ENCODE measurements around the gene INPP5A.
"Not testable (repeated sequence)": the region's sequence is repeated elsewhere in the genome, so short reads cannot be mapped to it uniquely, and the experiment has no call there.

INPP5A gene

DNA sequence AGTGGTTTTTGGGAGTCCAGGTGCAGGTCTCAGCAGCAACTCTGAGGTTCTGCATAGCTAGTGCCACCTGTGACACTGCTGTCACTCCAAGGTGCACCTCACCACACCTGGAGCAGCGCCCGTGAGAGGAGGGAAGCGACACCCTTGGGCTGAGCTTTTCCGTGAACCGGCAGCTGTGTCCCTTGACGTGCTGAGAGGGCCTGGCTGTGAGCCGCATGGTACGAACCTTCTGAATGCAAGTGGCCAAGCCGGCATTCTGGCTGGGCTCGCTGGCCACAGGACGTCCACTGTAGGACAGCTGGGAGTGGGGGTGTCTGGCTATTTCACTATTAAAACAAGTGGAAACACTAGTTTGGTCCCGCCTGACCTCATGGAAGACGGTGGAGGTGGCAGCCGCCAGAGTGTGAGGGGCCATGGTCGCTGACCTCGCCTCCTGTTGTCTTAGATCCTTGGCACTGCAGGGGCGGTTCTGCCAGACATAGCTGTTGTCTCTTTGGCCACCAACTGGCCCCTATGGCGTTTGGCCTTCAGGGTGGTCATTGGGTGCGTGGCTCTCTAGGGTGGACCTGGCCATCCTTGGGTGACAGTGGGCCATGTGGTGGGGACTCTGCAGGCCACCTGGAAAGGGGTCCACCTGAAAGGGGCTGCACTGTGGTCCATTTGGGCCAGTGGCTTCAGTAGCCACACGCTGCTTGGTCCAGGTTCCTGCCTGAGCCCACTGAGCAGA, 12.9 kb downstream of the INPP5A start:
- H3K4me3 ChIP-seq (ENCODE audit: low read length), result no peak overlapping the region; the same call in 1 of the 2 replicates
- TF ChIP-seq ZNF274 (IDR thresholded peaks at IDR 0.05; ENCODE audit: low read depth, low read length), result no peak

DNA sequence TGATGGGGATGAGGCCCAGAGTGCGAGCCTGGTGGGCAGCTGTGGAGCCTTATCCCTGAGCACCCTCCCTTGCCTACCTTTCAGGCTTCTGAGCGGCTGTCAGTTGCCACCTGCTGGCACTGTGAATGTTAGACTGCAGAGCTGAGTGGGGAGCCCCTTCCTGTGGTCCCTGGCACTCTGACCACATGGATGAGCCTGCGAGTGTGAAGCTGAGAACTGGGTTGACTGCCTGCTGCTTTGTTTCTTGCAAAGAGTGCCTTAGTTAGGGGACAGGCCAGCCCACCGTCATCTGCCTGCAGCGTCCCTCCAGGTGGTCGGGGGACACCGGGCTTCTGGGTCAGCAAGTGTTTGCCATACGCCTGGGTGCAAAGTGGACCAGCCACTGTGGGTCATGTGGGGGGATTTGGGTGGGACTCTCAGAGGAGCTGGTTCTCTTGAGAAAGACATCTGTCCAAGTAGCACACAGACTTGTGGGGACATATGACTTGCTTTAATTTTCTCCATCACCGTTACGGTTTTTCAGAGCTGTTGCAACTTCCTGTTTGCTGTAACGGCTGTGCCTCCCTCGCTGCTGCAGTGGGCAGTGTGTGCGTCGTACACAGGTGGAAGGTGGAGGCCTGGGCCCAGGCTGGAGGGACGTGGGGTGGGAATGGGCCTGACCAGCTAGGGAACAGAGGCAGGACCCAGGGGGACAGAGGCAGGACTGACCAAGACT, 13.7 kb downstream of the INPP5A start:
- no peak for TF ChIP-seq ZNF274 (IDR thresholded peaks at IDR 0.05; ENCODE audit: low read depth, low read length)
- H3K4me3 ChIP-seq (ENCODE audit: low read length), result no peak overlapping the region; the same call in 1 of the 2 replicates

DNA sequence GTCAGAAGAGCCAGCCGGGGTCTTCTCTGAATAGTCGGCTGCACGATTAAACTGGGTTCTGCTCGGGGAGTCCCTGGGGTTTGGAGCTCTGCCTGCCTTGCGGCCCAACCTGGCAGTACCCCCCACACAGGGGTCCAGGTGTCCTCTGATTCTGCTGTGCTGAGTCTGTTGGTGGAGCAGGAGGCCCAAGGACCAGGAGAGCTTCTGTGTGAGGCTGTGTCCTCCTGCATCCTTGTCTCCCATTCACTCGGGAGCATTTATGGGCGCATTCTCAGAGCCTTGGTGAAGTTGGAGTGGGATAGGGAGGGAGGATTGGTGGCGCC, 14.2 kb downstream of the INPP5A start:
- no peak overlapping the region; the same call in 1 of the 2 replicates for H3K4me3 ChIP-seq (ENCODE audit: low read length)
- no peak for TF ChIP-seq ZNF274 (IDR thresholded peaks at IDR 0.05; ENCODE audit: low read depth, low read length)

DNA sequence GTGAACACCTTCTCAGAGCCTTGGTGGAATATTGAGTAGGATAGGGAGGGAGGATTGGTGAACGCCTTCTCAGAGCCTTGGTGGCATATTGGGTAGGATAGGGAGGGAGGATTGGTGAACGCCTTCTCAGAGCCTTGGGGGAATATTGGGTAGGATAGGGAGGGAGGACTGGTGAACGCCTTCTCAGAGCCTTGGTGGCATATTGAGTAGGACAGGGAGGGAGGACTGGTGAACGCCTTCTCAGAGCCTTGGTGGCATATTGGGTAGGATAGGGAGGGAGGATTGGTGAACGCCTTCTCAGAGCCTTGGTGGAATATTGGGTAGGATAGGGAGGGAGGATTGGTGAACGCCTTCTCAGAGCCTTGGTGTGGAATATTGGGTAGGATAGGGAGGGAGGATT, 15.0 kb downstream of the INPP5A start:
- not testable (repeated sequence) for H3K4me3 ChIP-seq (ENCODE audit: low read length)

DNA sequence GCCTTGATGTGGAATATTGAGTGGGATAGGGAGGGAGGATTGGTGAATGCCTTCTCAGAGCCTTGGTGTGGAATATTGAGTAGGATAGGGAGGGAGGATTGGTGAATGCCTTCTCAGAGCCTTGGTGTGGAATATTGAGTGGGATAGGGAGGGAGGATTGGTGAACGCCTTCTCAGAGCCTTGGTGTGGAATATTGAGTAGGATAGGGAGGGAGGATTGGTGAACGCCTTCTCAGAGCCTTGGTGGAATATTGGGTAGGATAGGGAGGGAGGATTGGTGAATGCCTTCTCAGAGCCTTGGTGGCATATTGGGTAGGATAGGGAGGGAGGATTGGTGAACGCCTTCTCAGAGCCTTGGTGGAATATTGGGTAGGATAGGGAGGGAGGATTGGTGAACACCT, 16.0 kb downstream of the INPP5A start:
- H3K4me3 ChIP-seq (ENCODE audit: low read length), result not testable (repeated sequence)

DNA sequence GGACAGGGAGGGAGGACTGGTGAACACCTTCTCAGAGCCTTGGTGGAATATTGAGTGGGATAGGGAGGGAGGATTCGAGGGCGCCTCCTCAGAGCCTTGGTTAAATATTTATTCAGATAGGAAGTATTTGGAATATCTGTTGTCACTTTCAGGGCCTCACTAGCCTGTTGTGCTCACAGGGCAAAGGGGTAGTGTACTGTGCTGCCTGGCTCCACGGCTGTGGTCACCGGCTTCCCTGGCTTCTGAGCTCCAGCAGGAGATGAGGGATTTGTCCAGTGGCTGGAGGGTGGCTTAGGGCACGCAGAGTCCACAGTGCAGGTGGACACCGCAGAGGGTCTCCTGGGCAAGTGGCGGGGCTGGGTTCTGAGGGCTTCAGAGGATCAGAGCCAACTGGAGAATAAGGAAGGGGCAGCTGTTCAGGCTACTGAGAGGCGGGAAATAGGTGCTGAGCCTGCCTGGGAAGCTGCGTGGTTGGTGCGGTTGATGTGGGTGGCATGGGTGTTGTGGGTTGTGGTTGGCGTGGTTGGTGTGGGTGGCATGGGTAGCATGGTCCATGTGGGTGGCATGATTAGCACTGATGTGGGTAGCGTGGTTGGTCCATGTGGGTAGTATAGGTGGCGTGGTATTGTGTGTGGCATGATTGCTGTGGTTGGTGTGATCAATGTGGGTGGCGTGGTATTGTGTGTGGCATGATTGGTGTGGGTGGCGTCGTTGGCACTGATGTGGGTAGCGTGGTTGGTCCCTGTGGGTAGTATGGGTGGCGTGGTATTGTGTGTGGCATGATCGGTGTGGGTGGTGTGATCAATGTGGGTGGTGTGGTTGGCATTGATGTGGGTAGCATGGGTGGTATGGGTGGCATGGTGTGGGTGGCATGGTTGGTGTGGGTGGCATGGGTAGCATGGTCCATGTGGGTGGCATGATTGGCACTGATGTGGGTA, 16.7 kb downstream of the INPP5A start:
- no peak for TF ChIP-seq ZNF274 (IDR thresholded peaks at IDR 0.05; ENCODE audit: low read depth, low read length)
- no peak overlapping the region for H3K4me3 ChIP-seq (ENCODE audit: low read length)

DNA sequence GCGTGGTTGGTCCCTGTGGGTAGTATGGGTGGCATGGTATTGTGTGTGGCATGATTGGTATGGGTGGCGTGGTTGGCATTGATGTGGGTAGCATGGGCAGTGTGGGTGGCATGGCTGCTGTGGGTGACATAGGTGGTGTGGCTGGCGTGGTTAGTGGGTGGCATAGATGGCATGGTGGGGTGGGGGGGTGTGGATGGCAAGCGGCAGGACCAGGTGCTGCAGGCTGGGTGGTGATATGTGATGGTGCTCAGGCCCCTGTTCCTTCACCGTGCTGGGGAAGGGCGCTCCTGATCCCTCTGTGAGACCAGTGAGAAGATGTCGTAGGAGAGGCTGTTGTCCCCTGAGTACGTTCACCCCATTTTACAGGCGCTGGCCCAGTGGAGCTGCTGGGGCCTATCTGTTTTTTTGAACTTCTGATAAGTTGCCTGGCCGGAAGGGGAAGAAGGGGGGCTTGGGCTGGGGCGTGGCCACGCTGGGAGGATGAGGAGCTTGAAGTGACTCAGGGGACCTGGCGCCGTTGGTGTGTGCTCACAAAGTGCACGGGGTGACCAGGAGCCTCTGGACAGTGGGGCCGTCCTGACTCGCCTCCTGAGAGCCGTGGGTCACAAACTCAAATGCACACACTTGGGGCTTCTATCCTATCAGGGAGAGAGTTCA, 17.5 kb downstream of the INPP5A start:
- H3K4me3 ChIP-seq (ENCODE audit: low read length), result no peak overlapping the region; the same call in 1 of the 2 replicates
- TF ChIP-seq ZNF274 (IDR thresholded peaks at IDR 0.05; ENCODE audit: low read depth, low read length), result no peak

- no peak overlapping the region; the same call in 1 of the 2 replicates for H3K4me3 ChIP-seq (ENCODE audit: low read length)
- no peak for TF ChIP-seq ZNF274 (IDR thresholded peaks at IDR 0.05; ENCODE audit: low read depth, low read length)
Observed at GRCh38 chr10:132555648-132556575, 18.3 kb downstream of the INPP5A start.

- TF ChIP-seq ZNF274 (IDR thresholded peaks at IDR 0.05; ENCODE audit: low read depth, low read length), result no peak
- H3K4me3 ChIP-seq (ENCODE audit: low read length), result no peak overlapping the region
Observed at GRCh38 chr10:132556994-132557441, 19.4 kb downstream of the INPP5A start.

DNA sequence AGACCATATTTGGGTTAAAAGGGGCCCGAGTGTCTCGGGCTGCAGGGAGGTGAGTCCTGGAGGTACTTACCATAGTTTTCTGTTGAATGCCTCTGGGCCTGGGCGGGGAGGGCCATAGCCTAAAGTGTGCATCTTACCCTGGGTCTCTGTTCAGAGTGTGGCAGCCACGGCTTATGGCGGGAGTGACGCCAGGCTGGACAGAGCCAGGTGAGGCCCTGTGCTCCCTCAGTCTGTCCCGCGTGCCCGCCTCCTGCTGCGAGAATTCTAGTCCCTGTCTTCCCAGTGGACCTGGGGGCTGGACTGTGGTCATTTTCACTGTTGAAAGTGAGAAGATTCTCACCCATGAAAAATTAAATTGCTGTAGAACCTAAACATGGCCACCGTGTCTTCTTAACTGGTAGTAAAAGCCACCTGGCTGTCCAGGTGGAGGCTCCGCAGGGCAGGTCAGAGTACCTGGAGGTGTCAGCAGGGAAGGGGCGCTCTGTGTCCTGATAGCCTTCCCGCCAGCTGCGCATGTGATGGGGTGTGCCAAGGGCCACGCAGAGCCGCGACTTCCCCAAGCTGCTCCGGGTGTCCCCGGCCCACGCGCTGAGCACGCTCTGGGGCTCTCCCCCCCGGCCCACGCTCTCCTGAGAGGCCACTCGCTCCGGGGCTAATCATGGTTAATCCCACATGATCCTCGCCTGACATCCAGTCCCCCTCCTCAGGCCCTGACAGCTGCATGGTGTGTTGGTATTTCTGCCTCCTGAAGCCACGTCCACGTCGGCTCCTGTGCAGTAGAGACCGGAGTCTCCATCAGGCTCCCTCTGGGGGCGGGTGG, 20.3 kb downstream of the INPP5A start:
- no peak overlapping the region for H3K4me3 ChIP-seq (ENCODE audit: low read length)
- TF ChIP-seq ZNF274 (IDR thresholded peaks at IDR 0.05; ENCODE audit: low read depth, low read length), result no peak

DNA sequence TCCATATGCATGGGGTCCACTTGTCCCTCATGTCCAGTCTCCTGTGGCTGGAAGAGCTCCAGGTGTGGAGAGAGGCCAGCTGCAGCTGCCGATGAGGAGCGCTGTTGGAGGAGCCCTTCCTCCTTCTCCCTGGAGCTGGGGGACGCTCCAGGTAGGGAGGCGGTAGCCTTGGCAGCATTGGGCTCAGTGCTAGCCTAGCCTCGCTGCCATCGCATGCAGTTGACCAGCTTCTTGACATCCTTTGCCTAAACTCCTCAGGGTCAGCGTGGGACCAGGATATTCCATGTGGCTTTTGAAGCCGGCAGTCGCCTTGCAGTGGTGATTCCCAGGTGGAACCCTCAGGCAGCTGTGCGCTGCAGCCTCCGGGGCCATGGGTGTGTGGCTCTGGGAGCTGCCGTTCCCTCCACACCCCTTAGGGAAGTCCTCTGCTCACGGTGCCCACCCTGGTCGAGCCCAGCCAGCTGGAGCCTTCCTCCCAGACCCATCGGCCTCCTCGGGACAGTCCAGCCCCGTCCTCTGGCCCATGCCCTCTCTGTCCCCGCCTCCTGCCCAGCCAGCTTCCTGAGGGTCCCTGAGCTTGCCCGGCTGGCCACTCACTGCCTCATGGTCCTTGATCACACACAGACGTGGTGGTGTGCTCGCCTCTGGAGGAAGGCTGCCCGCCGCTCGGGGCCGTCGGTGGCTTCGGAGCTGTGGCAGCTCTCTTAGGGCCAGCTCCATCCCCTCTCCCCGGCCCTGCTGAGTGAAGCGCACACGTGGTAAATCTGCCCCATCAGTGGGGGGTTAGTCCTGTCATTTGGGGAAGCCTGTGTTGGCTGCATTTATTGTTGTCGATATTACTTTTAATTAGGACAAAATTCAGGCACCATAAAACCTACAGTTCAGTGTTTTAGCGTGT, 21.2 kb downstream of the INPP5A start:
- H3K4me3 ChIP-seq (ENCODE audit: low read length), result no peak overlapping the region
- TF ChIP-seq ZNF274 (IDR thresholded peaks at IDR 0.05; ENCODE audit: low read depth, low read length), result no peak
